ENCODE measurements around the gene DNAH2. TPM values are rescaled to one million over a fixed set of nuclear protein-coding genes. Genes with fewer than 3 reads are reported as not detected.

The DNAH2 gene
- polyA plus RNA-seq, 4 donors, result 0.16 to 0.47 (median 0.34) TPM

- DNase-seq (ENCODE audit: low read depth in 4 of 4, low spot score in 2 of 4), result no peak
These were observed 99.5 kb downstream of the DNAH2 start for GRCh38 chr17:7816926-7817642.

- DNase-seq (ENCODE audit: low read depth in 4 of 4, low spot score in 2 of 4), result no peak
These were observed 100.1 kb downstream of the DNAH2 start for GRCh38 chr17:7817643-7817964.

- DNase-seq (ENCODE audit: low read depth in 4 of 4, low spot score in 2 of 4), result no peak
These were observed 100.5 kb downstream of the DNAH2 start for GRCh38 chr17:7818026-7818425.

GRCh38 chr17:7818746-7819645 lies 101.5 kb downstream of the DNAH2 start:
- no peak for DNase-seq (ENCODE audit: low read depth in 4 of 4, low spot score in 2 of 4)

- no peak for DNase-seq (ENCODE audit: low read depth in 4 of 4, low spot score in 2 of 4)
These were observed 102.7 kb downstream of the DNAH2 start for GRCh38 chr17:7820231-7820630.

- DNase-seq (ENCODE audit: low read depth in 4 of 4, low spot score in 2 of 4), result no peak
These were observed 104.6 kb downstream of the DNAH2 start for GRCh38 chr17:7822126-7822525.

GRCh38 chr17:7823581-7824001 lies 106.0 kb downstream of the DNAH2 start:
- no peak for DNase-seq (ENCODE audit: low read depth in 4 of 4, low spot score in 2 of 4)

GRCh38 chr17:7824021-7824924 lies 106.7 kb downstream of the DNAH2 start:
- no peak for DNase-seq (ENCODE audit: low read depth in 4 of 4, low spot score in 2 of 4)

GRCh38 chr17:7825206-7825990 lies 107.9 kb downstream of the DNAH2 start:
- no peak for DNase-seq (ENCODE audit: low read depth in 4 of 4, low spot score in 2 of 4)

GRCh38 chr17:7830616-7831015 lies 113.1 kb downstream of the DNAH2 start:
- DNase-seq (ENCODE audit: low read depth in 4 of 4, low spot score in 2 of 4), result no peak

GRCh38 chr17:7831233-7831632 lies 113.7 kb downstream of the DNAH2 start:
- no peak for DNase-seq (ENCODE audit: low read depth in 4 of 4, low spot score in 2 of 4)

- DNase-seq (ENCODE audit: low read depth in 4 of 4, low spot score in 2 of 4), result no peak
These were observed 114.9 kb downstream of the DNAH2 start for GRCh38 chr17:7832431-7832830.

- DNase-seq (ENCODE audit: low read depth in 4 of 4, low spot score in 2 of 4), result no peak
These were observed 115.7 kb downstream of the DNAH2 start for GRCh38 chr17:7833011-7833794.

GRCh38 chr17:7833795-7834541 lies 116.4 kb downstream of the DNAH2 start, which contains the start of gene KDM6B:
Gene KDM6B, plus strand, starts transcription at chr17:7834217. Its CDS starts 11,338 bp downstream, at chr17:7845555.
- peak in 3 of 4 donors; percentile 69 to 89 (median 82) for DNase-seq (ENCODE audit: low read depth in 4 of 4, low spot score in 2 of 4)

GRCh38 chr17:7834542-7834956 lies 117.0 kb downstream of the DNAH2 start:
- no peak for DNase-seq (ENCODE audit: low read depth in 4 of 4, low spot score in 2 of 4)

GRCh38 chr17:7834957-7835813 lies 117.6 kb downstream of the DNAH2 start:
- DNase-seq (ENCODE audit: low read depth in 4 of 4, low spot score in 2 of 4), result peak; percentile 95 to 99 (median 98)

GRCh38 chr17:7835814-7836595 lies 118.5 kb downstream of the DNAH2 start:
- DNase-seq (ENCODE audit: low read depth in 4 of 4, low spot score in 2 of 4), result peak in 1 of 4 donors; percentile 63
